ENCODE data around the gene ODC1. TPM values are rescaled to one million over a fixed set of nuclear protein-coding genes. Genes with fewer than 3 reads are reported as not detected.

ODC1 gene
- total RNA-seq, 2 experiments from 2014 or later: 180 to 181 TPM

DNA sequence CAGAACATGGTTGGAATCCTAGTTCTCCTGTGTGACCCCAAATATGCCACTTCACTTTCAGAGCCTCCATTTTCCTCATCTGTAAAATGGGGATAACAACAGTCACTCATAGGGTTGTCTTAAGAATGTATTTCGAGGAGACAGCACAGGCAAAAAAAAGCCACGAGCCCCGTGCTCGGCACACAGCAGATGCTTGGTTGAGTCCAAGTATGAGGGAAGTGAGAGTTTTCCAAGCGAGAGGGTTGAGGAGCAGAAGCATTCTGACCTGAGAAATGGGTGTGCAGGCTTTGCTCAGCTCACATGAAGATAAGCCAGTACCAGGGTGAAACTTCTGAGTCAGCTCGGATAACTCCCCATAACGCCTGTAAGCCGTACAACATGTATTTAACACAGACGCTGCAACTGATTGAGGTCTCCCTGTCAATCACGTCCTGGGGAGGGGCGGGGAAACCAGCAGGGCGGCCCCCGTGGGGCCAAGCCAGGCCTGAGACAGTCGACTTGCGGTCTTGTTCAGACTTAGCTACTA is 23.0 kb upstream of the ODC1 start:
- POLR2A ChIA-PET: interaction anchor here (2.2 kb wide), 1 partner anchor 23 kb away, joined by 11 read pairs; the partner anchor contains the start of gene ODC1
- intact Hi-C loops (cut with micrococcal nuclease): no loop called here
- H3K9me3 Mint-ChIP-seq: no peaks in the 10 kb centered on the region
- CTCF ChIA-PET: interaction anchor here (1.0 kb wide), 1 partner anchor 14 kb away, joined by 3 read pairs; no protein-coding TSS in a partner anchor
- no peak for ATAC-seq
- no peak for TF ChIP-seq CTCF (IDR thresholded peaks at IDR 0.05)
- no peak for DNase-seq
- no peaks in the 10 kb centered on the region for H3K36me3 Mint-ChIP-seq (ENCODE audit: low read depth)
- no peak overlapping the region for H3K27ac Mint-ChIP-seq
- H3K27me3 Mint-ChIP-seq: no peaks in the 10 kb centered on the region
- H3K4me1 Mint-ChIP-seq (ENCODE audit: low read depth): no peaks in the 10 kb centered on the region
- no peak overlapping the region for H3K4me3 Mint-ChIP-seq

- no peak for TF ChIP-seq CTCF (IDR thresholded peaks at IDR 0.05)
- no peak for DNase-seq
- POLR2A ChIA-PET: no interaction called here
- no peaks in the 10 kb centered on the region for H3K4me1 Mint-ChIP-seq (ENCODE audit: low read depth)
- no peak overlapping the region for H3K27ac Mint-ChIP-seq
- H3K9me3 Mint-ChIP-seq: no peaks in the 10 kb centered on the region
- H3K36me3 Mint-ChIP-seq (ENCODE audit: low read depth): no peaks in the 10 kb centered on the region
- no peaks in the 10 kb centered on the region for H3K27me3 Mint-ChIP-seq
- intact Hi-C loops (cut with micrococcal nuclease): no loop called here
- ATAC-seq: no peak
- H3K4me3 Mint-ChIP-seq: no peak overlapping the region
- CTCF ChIA-PET: interaction anchor here (0.8 kb wide), 1 partner anchor 35 kb away, joined by 3 read pairs; no protein-coding TSS in a partner anchor
These were observed 22.0 kb upstream of the ODC1 start for GRCh38 chr2:10469955-10470608.

DNA sequence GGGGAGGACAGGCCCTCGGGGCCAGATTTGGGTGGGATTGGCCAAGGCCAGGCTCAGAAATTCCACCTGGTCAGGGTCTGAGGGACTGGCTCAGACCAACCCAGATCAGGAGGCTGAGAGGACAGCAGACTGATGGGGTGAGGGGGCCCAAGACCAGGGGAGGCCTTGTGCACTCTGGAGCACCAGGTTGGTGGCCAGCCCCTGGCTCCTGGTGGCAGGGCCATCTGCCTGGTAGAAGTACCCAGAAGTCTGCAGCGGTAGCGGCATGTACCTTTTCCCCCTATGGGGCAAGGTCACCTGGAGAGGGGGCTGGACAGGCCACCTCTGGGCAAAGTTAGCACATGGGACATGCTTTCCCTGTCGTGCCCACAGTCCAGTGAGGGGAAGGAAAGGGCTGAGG is 21.2 kb upstream of the ODC1 start:
- CTCF ChIA-PET: no interaction called here
- intact Hi-C loops (cut with micrococcal nuclease): no loop called here
- TF ChIP-seq CTCF (IDR thresholded peaks at IDR 0.05): no peak
- Mint-ChIP-seq H3K27me3 (no peaks in the 10 kb centered on the region), H3K27ac (no peak overlapping the region), H3K4me1 (ENCODE audit: low read depth) (no peaks in the 10 kb centered on the region), H3K4me3 (no peak overlapping the region), H3K36me3 (ENCODE audit: low read depth) (no peaks in the 10 kb centered on the region), H3K9me3 (no peaks in the 10 kb centered on the region)
- no peak for DNase-seq
- POLR2A ChIA-PET: no interaction called here
- no peak for ATAC-seq

DNA sequence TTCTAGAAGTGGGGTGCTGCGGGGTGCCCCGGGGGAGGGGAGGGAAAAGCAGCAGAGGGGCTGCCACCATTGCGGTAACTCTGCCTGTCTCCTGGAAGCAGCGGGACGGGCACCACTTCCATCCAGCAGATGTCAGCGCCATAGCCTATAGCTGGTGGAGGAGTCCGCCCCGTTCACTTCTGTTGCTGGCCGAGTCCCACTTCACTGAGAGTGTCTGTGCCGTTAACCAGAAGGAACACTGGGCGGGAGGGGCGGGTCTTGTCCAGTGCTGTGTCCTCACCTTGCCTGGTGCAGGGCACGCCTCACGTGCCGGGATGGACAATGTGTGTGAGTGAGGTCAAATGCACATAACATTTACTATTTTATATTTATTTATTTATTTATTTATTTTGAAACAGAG is 19.3 kb upstream of the ODC1 start:
- Mint-ChIP-seq H3K4me3 (no peak overlapping the region), H3K9me3 (no peaks in the 10 kb centered on the region), H3K4me1 (ENCODE audit: low read depth) (no peaks in the 10 kb centered on the region), H3K36me3 (ENCODE audit: low read depth) (no peaks in the 10 kb centered on the region), H3K27ac (no peak overlapping the region), H3K27me3 (no peaks in the 10 kb centered on the region)
- DNase-seq: no peak
- intact Hi-C loops (cut with micrococcal nuclease): no loop called here
- ChIA-PET CTCF (interaction anchor here (1.3 kb wide), 1 partner anchor 33 kb away, joined by 5 read pairs; no protein-coding TSS in a partner anchor), POLR2A (no interaction called here)
- no peak for TF ChIP-seq CTCF (IDR thresholded peaks at IDR 0.05)
- no peak for ATAC-seq

GRCh38 chr2:10466801-10467200 is 18.7 kb upstream of the ODC1 start:
- intact Hi-C loops (cut with micrococcal nuclease): no loop called here
- no peak overlapping the region for H3K4me3 Mint-ChIP-seq
- no peak for TF ChIP-seq CTCF (IDR thresholded peaks at IDR 0.05)
- POLR2A ChIA-PET: no interaction called here
- H3K4me1 Mint-ChIP-seq (ENCODE audit: low read depth): no peaks in the 10 kb centered on the region
- ATAC-seq (no peak), DNase-seq (no peak)
- no peak overlapping the region for H3K27ac Mint-ChIP-seq
- CTCF ChIA-PET: interaction anchor here (1.3 kb wide), 1 partner anchor 32 kb away, joined by 5 read pairs; no protein-coding TSS in a partner anchor
- no peaks in the 10 kb centered on the region for H3K36me3 Mint-ChIP-seq (ENCODE audit: low read depth)
- H3K27me3 Mint-ChIP-seq: peaks cover 4% of the 10 kb centered on the region
- no peaks in the 10 kb centered on the region for H3K9me3 Mint-ChIP-seq

Data from activated CD8-positive, alpha-beta T cell treated with anti-CD3 and anti-CD28 coated beads for 36 hours (primary cell).